ENCODE measurements around the gene E2F8. TPM values are rescaled to one million over a fixed set of nuclear protein-coding genes. Genes with fewer than 3 reads are reported as not detected.
A peak's percentile ranks its signal among the peaks of the same experiment; 100 is the strongest.

E2F8 gene
- 8.5 to 10.7 TPM (median 10.4 TPM) in 3 replicates for total RNA-seq (2021)
- percentile 82 among the genes with signal in this experiment for Bru-seq, nascent RNA
- long read RNA-seq, experiment 1, transcript E2F8-201 (13 exons, 3,240 nt): major isoform, 20 of 58 reads
- long read RNA-seq, experiment 1, transcript E2F8-205 (13 exons, 3,519 nt): minor isoform, 6 of 58 reads
- long read RNA-seq, experiment 1, transcript E2F8-202 (13 exons, 3,432 nt): minor isoform, 13 of 58 reads
- long read RNA-seq, experiment 1, partial matches to known transcripts: 10 of 58 reads
- long read RNA-seq, experiment 1, other reads (novel, unspliced or antisense): 9 of 58 reads
- long read RNA-seq, experiment 2, partial matches to known transcripts: 1 of 8 reads
- long read RNA-seq, experiment 2, other reads (novel, unspliced or antisense): 1 of 8 reads
- long read RNA-seq, experiment 3, partial matches to known transcripts: 0 of 4 reads
- long read RNA-seq, experiment 3, other reads (novel, unspliced or antisense): 2 of 4 reads

DNA sequence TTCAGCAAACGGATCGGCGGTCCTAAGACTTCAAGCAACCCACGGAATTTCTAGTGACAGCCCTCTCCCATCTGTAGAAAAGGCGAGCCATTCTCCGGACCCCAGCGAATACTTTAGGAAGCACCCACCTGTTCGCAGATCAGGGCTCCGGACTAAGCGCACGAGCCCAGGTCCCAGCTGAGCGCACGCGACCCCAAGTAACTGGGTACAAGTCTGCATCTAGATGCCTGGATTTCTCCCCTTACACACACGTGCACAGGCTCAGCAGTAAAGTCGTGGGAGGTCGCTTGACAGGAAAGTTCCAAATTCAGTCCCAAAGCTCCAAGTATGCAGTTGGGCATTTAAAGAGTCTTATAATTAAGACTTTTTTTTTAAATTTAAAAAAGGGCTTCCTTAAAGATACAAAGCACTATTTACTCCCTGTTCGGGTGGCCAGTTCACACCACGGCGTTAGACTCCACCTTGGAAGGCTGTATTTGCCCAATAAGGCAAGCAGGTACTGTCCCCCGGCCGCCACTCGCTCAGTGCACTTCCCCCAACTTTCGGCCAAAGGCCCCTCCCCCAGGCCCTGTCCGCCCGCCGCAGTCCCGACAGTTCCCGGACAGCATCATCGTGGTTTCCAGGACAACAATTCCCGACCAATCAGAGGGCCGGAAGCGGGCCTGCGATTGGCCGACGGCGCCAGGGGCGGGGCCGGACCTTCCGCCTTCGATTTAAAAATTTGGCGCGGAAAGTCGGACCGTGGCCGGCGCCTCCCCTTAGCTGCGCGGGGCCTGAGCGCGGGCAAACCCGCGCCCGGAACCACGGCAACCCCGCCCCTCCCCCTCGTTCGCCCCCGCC is at the start of gene E2F8:
TSS of gene E2F8 (minus strand) at position 526 of the 840 bp plus-strand sequence. CDS start 824 bp downstream, outside the sequence.
- peak; percentile 88 for ATAC-seq
- CTCF ChIA-PET: interaction anchor here (1.4 to 2.1 kb wide), 4 partner anchors 13 to 169 kb away, joined by 3 to 7 read pairs (median 5); no protein-coding TSS in a partner anchor

More for the DNA sequence above, at the start of gene E2F8:
- H3K4me1 Mint-ChIP-seq: peaks cover 10% of the 10 kb centered on the region
- TF ChIP-seq ETV6 (CRISPR knock-in tag; IDR thresholded peaks at IDR 0.05) (0 out of 2 replicates have a peak, but pooled peaks have one; percentile 12), FOXK1 (CRISPR knock-in tag; IDR thresholded peaks at IDR 0.05) (0 out of 2 replicates have a peak, but pooled peaks have one; percentile 27), ZNF281 (CRISPR knock-in tag; IDR thresholded peaks at IDR 0.05) (peak; percentile 71; the same call in 1 of the 2 replicates), MYBL2 (CRISPR knock-in tag; IDR thresholded peaks at IDR 0.05) (peak; percentile 93), PRRX2 (CRISPR knock-in tag; IDR thresholded peaks at IDR 0.05) (no peak), NFATC4 (CRISPR knock-in tag; IDR thresholded peaks at IDR 0.05) (no peak), RORB (CRISPR knock-in tag; IDR thresholded peaks at IDR 0.05) (no peak), AR (CRISPR knock-in tag; IDR thresholded peaks at IDR 0.05) (no peak), ZNF671 (CRISPR knock-in tag; IDR thresholded peaks at IDR 0.05) (no peak), OVOL2 (CRISPR knock-in tag; IDR thresholded peaks at IDR 0.05; ENCODE audit: borderline replicate concordance) (no peak), NFYB (CRISPR knock-in tag; conservative IDR thresholded peaks at IDR 0.05; ENCODE audit: low read depth) (peak; percentile 46), ZSCAN18 (CRISPR knock-in tag; IDR thresholded peaks at IDR 0.05) (no peak), FOXP1 (CRISPR knock-in tag; IDR thresholded peaks at IDR 0.05; ENCODE audit: borderline replicate concordance) (no peak; the same call in 1 of the 2 replicates), SP1 (CRISPR knock-in tag; conservative IDR thresholded peaks at IDR 0.05) (peak; percentile 80), ZNF121 (CRISPR knock-in tag; IDR thresholded peaks at IDR 0.05) (no peak)
- TF ChIP-seq, protein P1, sequence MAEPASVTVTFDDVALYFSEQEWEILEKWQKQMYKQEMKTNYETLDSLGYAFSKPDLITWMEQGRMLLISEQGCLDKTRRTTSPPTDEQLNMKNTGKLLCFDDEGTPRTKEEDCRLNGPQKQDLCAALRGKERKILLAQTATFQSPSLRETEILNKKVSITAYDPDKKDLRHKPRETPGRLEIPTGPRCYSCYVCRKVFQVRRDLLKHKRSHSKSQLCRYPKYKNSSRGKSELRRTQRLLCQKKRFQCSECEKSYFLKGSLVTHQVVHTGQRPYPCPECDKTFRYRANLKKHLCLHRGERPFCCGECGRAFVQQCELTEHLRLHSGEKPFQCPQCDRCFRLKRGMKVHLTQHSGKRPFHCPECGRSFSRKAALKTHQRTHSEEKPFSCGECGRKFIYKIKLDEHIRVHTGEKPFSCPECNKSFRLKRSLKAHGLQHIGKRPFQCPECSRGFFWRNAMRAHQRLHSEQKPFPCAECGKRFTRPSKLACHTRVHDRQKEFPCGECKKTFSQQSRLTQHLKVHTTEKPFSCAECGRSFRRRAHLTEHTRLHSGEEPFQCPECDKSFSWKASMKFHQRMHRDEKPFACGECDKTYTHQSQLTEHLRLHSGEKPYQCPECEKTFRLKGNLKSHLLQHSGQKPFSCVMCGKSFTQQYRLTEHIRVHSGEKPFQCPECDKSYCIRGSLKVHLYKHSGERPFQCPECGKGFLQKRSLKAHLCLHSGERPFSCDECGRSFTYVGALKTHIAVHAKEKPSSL (CRISPR knock-in tag; conservative IDR thresholded peaks at IDR 0.05): no peak
- TF ChIP-seq, protein P2, sequence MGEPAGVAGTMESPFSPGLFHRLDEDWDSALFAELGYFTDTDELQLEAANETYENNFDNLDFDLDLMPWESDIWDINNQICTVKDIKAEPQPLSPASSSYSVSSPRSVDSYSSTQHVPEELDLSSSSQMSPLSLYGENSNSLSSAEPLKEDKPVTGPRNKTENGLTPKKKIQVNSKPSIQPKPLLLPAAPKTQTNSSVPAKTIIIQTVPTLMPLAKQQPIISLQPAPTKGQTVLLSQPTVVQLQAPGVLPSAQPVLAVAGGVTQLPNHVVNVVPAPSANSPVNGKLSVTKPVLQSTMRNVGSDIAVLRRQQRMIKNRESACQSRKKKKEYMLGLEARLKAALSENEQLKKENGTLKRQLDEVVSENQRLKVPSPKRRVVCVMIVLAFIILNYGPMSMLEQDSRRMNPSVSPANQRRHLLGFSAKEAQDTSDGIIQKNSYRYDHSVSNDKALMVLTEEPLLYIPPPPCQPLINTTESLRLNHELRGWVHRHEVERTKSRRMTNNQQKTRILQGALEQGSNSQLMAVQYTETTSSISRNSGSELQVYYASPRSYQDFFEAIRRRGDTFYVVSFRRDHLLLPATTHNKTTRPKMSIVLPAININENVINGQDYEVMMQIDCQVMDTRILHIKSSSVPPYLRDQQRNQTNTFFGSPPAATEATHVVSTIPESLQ (CRISPR knock-in tag; IDR thresholded peaks at IDR 0.05): no peak
- TF ChIP-seq, protein P3, sequence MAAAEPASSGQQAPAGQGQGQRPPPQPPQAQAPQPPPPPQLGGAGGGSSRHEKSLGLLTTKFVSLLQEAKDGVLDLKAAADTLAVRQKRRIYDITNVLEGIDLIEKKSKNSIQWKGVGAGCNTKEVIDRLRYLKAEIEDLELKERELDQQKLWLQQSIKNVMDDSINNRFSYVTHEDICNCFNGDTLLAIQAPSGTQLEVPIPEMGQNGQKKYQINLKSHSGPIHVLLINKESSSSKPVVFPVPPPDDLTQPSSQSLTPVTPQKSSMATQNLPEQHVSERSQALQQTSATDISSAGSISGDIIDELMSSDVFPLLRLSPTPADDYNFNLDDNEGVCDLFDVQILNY (CRISPR knock-in tag; IDR thresholded peaks at IDR 0.05): no peak
- TF ChIP-seq, protein P4, sequence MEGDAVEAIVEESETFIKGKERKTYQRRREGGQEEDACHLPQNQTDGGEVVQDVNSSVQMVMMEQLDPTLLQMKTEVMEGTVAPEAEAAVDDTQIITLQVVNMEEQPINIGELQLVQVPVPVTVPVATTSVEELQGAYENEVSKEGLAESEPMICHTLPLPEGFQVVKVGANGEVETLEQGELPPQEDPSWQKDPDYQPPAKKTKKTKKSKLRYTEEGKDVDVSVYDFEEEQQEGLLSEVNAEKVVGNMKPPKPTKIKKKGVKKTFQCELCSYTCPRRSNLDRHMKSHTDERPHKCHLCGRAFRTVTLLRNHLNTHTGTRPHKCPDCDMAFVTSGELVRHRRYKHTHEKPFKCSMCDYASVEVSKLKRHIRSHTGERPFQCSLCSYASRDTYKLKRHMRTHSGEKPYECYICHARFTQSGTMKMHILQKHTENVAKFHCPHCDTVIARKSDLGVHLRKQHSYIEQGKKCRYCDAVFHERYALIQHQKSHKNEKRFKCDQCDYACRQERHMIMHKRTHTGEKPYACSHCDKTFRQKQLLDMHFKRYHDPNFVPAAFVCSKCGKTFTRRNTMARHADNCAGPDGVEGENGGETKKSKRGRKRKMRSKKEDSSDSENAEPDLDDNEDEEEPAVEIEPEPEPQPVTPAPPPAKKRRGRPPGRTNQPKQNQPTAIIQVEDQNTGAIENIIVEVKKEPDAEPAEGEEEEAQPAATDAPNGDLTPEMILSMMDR (IDR thresholded peaks at IDR 0.05): no peak
- H3K9me3 Mint-ChIP-seq: no peaks in the 10 kb centered on the region
- DNase-seq (ENCODE audit: low spot score): peak; percentile 98
- H3K27me3 Mint-ChIP-seq (ENCODE audit: low read depth): peaks cover 32% of the 10 kb centered on the region
- H3K36me3 Mint-ChIP-seq: peaks cover 20% of the 10 kb centered on the region
- H3K27ac Mint-ChIP-seq: peak within 1 kb of the TSS; percentile 77
- H3K4me3 Mint-ChIP-seq: peak within 1 kb of the TSS; percentile 96
- POLR2A ChIA-PET: no interaction called here
